Transverse colon (tissue), 4 donors: ENCODE measurements around the gene FNDC7.

Source experiments
- CTCF ChIP-seq, 5 experiments: fragments of 200-600 bp in 3 of 5; fragments of 450-650 bp in 2 of 5; sonication (generic) in 3 of 5; IDR thresholded peaks; 1 replicate in 2 of 5; 2 replicates in 3 of 5; pipeline ENCODE4 v1.5.1; 2016 to 2017; ENCODE audit warnings: antibody characterized with exemption in 5 of 5, inconsistent platforms in 3 of 5, mild to moderate bottlenecking in 2 of 5, moderate library complexity in 1 of 5
- EP300 ChIP-seq: sonication (generic); formaldehyde crosslinking; IDR thresholded peaks from one replicate; pipeline ENCODE4 v1.6.1; 2017; ENCODE audit warnings: antibody characterized with exemption, low read depth
- POLR2A ChIP-seq: fragments of 450-650 bp; IDR thresholded peaks from one replicate; pipeline ENCODE4 v1.6.1; 2016; ENCODE audit warnings: antibody characterized with exemption, mild to moderate bottlenecking, moderate library complexity
- POLR2AphosphoS5 ChIP-seq, 3 donors: sonication (generic); formaldehyde crosslinking; IDR thresholded peaks; one replicate each; pipeline ENCODE4 v1.6.1; 2016; ENCODE audit warnings: antibody characterized with exemption in 3 of 3

DNA sequence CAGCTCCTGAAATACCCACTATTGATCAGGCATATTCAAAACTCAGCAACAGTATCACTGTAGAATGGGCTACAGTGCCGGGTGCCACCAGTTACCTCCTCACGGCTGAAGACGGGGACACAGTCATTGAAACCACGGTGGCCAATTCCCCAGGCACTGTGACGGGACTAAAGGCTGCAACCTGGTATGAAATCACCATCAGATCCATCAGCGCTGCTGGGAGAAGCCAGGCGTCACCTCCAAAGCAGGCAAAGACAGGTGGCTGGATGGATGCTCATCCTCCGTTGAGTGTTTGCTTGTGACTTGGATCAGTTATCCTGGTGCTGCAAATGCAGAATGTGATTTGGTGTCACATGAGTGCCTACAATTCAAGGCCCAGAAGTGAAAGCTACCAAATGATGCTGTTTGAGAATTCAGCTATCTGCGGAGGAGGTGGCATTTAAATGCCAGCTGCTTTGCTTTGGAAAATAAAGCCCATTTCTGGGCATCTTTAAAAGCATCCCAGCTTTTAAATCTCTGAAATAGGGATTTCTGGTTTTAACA, 5.1 kb downstream of the FNDC7 start:
- TF ChIP-seq CTCF (IDR thresholded peaks at IDR 0.05) (no peak), POLR2A (no peak), EP300 (no peak), POLR2AphosphoS5 (IDR thresholded peaks at IDR 0.05) (no peak)
